Stimulated activated CD8-positive, alpha-beta memory T cell treated with anti-CD3 and anti-CD28 coated beads, Interleukin-15, amount 100 ng/mL, for 1 hour (primary cell): ENCODE measurements around the gene DRAXIN.

Experiments
- DNase-seq: peaks from one replicate; pipeline ENCODE4 v3.0.0-alpha.2; 2020; ENCODE audit warnings: low read depth

DRAXIN gene

DNA sequence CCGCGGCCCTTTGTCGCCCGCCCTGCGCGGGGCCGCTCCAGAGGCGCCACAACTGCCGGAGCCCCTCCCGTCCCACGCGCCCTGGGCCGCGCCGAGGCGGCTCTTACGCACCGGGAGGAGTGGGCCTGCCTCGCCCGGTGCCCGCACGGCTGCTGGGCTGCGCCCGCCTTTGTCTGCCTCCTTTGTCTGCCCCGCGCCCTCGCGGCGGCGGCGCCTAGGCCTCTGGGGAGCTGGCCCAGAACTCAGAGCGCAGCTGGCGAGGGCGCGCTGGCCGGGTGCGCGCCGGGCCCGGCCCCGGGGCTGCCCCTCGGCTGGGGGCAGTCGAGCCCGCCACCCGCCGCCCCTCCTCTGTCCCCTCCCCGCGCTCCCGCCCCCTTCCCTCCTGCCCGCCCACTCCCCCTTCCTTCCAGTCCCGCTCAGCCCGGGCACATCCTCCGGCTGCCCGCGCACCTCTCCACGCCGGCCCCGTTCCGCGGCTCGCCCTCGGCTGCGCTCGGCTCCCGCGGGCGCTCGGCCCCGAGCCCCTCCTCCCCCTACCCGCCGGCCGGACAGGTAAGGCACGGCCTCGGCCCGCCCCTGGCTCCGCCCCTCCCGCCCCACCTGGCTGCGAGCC lies at the start of gene DRAXIN:
DRAXIN (plus strand) TSS at position 409 of the 613 bp plus-strand sequence. CDS start 14,549 bp downstream, outside the sequence.
- DNase-seq: no peak

- no peak for DNase-seq
Observed at GRCh38 chr1:11641776-11642305, 49.7 kb upstream of the DRAXIN start.

- peak; percentile 55 for DNase-seq
Observed at GRCh38 chr1:11642418-11643017, 49.0 kb upstream of the DRAXIN start.

DNA sequence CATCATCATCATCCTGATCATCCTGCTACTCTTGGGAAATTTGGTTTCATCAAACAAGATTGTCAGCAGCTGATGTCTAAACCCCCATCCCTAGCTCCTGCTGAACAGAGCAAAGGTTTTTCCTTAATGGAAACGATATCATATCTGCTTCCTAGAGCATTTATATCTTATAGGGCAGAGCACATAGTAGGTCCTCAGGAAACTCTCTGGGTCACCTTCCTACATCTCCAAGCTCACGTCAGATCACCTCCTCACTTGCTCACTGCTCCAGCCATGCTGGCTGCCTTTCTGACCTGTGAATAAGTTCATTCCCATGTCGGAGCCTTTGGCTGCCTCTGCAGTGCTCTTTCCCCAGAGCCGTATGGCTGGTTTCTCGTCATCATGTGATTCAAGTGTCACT lies 47.7 kb upstream of the DRAXIN start:
- no peak for DNase-seq

DNA sequence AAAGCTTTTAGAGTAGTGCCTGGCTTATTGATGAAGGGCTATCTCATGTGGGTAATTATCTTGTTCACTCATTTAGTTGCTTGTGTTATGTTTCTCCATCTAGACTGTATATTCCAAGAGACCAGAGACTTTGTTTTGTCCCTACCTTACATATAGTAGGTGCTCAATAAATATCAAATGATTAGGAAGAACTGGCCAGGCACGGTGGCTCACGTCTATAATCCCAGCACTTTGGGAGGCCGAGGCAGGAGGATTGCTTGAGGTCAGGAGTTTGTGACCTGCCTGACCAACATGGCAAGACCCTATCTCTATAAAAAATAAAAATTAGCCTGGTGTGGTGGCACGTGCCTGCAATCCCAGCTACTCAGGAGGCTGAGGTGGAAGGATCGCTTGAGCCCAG lies 46.2 kb upstream of the DRAXIN start:
- DNase-seq: no peak

DNA sequence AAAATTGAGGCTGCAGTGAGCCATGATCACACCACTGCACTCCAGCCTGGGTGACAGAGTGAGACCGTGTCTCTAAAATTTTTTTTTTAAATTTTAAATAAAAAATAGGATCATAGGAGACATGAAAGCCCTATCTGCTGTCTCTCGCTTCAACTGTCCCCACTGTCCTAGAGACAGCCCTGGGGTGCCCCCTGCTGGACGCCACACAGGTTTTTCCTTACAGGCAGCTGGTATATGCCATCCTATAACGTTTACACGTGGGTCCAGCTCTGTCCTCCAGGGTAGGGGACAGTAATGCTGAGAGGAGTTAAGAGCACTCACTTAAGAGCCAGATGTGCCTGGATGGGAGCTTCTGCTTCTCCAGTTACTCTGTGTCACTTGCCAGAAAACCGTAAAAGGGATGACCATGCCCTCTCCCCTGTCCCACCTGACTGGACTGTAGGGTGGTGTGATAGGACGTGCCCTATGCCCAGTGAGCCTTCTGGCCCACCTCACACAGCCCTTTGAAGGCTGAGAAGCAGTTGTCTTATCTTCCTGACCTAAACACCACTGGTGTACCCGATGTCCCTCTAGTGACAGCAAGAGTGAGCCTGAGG lies 45.7 kb upstream of the DRAXIN start:
- DNase-seq: peak; percentile 72

DNA sequence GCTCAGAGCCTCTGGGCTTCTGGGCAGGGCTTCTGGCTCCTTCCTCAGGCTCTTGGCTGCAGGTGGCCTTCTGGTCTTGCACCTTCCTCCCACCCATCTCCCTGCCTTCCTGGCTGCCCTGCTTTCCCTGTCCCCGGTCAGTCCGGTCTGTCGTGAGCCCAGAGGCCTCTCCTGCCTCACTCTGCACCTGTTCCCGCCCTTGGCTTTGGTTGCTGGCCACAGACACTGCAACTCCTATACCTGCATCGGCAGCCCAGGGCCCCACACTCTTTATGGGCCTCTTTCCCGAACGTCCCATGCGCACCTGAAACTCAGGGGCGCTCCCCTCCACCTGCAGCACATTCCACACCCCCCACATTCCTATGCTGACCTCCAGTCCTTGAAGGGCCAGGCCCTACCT lies 45.2 kb upstream of the DRAXIN start:
- DNase-seq: no peak

- no peak for DNase-seq
Observed at GRCh38 chr1:11647333-11647732, 44.2 kb upstream of the DRAXIN start.

DNA sequence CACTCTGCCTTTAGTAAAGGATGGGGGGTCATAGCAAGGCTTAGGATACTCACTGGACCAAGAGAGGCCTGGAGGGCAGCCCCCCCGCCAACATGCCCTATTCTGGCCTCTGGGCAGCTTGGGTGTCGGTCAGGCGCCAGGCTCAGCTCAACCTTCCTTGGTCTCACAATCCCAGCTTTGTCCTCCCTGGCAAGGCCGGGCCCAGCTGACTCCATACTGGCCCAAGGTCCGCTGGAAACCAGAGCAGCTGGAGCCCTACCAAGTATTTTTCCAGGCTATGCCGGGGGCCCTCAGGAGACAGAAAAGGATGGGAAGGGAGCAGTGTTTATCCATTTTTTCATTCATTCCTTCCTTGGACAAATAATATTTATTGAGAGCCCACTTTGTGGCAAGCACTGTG lies 43.5 kb upstream of the DRAXIN start:
- DNase-seq: no peak

DNA sequence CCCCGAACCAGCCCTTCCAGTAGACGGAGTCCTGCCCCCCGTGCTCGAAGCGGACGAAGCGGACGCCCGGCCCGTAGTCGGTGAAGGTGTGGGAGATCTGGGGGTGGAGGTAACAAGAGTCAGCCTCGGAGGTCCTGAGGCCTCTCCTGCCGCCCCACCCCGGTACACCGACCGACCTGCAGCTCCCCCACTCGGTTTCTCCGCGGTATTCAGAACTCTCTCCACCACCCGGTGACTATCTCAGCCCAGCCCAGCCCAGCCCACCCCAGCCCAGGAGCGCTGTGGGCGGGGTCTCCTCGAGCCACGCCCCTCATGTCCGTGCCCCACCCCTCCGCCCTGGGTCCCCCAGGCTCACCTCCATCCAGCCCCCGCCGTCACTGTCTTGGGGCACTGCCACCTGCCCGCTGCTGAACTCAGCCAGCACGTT lies 42.8 kb upstream of the DRAXIN start:
- DNase-seq: no peak

DNA sequence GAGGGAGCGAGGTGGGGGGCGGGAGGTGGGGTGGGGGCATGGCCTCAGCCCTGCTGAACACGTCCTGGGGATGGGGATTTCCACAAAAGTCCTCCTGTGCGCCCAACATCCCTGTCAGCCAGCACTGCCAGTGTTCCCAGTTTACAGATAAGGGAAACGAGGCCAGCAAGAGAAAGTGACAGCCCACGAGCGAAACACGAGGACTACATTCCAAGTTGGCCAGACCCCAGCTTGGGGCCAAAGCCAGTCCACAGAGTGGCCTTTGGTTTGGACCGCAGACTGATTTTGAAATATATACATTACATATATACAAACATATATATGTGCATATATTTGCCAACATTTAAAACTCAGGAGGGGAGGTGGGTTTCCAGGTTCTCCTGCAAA lies 42.3 kb upstream of the DRAXIN start:
- no peak for DNase-seq

DNA sequence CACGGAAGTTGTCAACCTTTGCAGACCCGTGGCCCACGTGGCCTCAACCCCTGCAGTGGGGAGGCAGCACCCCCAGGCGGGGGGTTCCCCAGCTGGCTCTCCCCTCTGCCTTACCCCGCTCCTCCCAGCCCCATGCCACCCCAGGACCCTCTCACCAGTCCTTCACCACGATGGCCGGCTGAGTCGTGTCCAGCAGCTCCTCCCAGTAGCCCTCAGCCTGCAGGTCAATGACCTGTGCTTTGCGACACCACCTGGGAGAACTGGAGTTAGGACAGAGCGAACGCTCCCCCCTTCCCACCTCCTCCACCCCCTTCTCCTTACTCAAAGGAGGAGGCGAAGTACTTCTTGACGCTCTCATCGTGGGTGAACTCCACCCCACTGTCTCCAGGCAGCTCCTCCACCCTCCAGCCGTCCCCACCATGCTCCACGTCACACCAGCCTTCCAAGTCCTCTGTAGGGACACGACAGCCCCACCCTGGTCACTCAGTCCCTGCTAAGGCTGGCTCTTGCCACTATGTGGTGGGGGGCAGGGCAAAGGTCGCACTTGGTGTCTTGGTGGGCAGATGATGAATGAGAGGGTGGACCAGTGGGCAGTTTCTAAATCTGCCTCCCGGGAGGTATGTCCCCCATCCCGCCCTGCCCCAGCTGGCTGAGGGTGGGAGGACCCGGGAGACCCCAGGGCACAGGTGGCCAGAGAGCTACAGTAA lies 41.7 kb upstream of the DRAXIN start:
- DNase-seq: no peak

GRCh38 chr1:11650331-11650991 lies 41.0 kb upstream of the DRAXIN start:
- peak; percentile 54 for DNase-seq

GRCh38 chr1:11651017-11651416 lies 40.5 kb upstream of the DRAXIN start:
- no peak for DNase-seq

- DNase-seq: no peak
Observed at GRCh38 chr1:11652203-11652780, 39.2 kb upstream of the DRAXIN start.

- no peak for DNase-seq
Observed at GRCh38 chr1:11653101-11653860, 38.2 kb upstream of the DRAXIN start.

GRCh38 chr1:11653861-11654136 lies 37.7 kb upstream of the DRAXIN start:
- DNase-seq: no peak

- DNase-seq: peak; percentile 46
Observed at GRCh38 chr1:11654137-11654938, 37.2 kb upstream of the DRAXIN start, which contains the start of the genes FBXO2 and FBXO44. Gene FBXO2, minus strand, starts transcription at chr1:11654429. Its CDS starts 89 bp downstream, at chr1:11654340. Gene FBXO44, plus strand, starts transcription at chr1:11654877. Its CDS starts 959 bp downstream, at chr1:11655836.

GRCh38 chr1:11654939-11655808 lies 36.3 kb upstream of the DRAXIN start:
- DNase-seq: no peak
